HG03457 (cell line): ENCODE measurements around the gene CRYBG3.
A peak's percentile ranks its signal among the peaks of the same experiment; 100 is the strongest.
"Not testable (repeated sequence)": the region's sequence is repeated elsewhere in the genome, so short reads cannot be mapped to it uniquely, and the experiment has no call there.

Experiments
- ATAC-seq: cut with Tn5 transposase; IDR thresholded peaks from one replicate; pipeline ENCODE4 v1.9.1; 2021; ENCODE audit warnings: moderate number of reproducible peaks; ENCODE audit not compliant: unreplicated experiment

CRYBG3 gene

DNA sequence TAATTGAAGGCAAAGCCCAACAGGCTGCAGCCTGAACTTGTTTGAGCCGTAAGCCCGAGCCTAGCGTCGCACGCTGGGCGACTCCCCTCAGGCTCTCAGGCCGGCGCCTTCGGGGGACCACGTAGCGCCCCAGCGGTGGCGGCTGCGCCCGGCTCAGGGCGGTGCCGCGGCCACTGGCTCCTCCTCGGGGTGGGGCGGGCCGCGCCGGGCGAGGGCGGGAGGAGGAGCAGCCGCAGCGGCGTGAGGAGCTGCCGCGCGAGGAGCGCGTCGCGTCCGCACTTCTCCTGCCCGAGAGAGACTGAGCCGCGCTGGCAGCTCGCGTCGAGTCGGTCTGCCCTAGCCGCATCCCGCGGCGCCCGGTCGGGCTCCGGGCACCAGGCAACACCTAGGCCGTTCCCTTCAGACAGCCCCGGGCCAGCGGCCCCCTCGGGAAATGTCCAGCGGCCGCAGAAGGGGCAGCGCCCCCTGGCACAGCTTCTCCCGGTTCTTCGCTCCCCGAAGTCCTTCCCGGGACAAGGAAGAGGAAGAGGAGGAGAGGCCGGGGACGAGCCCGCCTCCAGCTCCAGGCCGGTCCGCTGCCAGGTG lies at the start of gene CRYBG3:
Gene CRYBG3 (plus strand): TSS at position 238 of the 585 bp plus-strand sequence. CDS start 196 bp downstream, at position 434.
- peak; percentile 99 for ATAC-seq

DNA sequence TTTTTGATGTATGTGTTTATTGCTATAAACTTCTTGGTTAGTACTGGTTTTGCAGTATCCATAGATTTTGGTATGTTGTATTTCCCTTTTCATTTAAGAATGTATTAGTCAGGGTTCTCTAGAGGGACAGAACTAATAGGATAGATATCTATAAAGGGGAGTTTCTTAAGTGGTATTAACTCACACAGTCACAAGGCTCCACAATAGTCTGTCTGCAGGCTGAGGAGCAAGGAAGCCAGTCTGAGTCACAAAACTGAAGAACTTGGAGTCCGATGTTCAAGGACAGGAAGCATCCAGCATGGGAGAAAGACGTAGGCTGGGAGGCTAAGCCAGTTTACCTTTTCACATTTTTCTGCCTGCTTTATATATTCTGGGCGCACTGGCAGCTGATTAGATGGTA lies 48.9 kb upstream of the CRYBG3 start:
- ATAC-seq, result no peak

DNA sequence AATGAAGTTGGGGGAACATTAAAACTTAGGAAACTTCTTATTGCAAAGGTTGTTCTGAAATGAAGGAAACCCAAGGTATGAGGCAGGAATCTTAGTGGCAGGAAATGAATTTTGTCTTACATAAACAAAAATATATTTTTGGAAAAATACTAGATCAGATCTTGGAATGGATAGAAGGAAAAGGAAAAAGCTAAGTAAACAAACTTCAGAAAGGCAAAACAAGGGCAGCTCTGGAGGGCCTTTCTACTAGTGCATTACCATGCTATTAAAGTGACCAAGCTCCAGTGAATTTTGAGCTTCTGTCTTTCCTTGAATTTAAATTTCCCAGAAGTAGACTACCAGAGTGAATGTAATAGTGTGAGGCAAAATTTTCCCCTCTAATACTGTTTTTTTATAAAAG lies 43.7 kb upstream of the CRYBG3 start:
- no peak for ATAC-seq

DNA sequence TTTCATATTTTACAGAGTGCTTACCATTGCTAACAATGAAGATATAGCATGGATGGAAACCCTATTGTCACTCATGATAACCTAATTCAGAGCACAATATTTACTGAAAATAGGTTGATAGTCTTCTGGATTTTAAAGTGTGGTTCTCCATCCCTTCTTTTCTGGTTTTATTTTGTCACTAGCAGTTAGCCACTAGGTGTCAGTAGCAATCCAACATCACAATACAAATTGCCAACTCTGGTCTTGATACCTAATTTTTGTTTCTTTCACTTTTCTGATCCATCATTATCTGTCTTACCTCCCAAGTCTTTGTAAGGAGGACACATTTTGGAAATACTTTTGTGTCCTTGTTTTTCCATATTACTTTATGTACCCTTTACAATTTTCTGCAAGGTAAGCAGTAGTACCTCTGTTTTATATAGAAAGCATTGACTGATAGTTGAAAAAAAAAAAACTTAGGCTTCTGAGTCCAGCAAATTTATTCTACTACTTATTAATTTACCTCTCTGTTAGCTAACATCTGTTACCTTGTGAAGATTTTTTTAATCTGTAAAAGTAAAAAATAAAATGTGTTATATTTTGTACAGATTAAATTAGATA lies 28.3 kb upstream of the CRYBG3 start:
- peak; percentile 53 for ATAC-seq

DNA sequence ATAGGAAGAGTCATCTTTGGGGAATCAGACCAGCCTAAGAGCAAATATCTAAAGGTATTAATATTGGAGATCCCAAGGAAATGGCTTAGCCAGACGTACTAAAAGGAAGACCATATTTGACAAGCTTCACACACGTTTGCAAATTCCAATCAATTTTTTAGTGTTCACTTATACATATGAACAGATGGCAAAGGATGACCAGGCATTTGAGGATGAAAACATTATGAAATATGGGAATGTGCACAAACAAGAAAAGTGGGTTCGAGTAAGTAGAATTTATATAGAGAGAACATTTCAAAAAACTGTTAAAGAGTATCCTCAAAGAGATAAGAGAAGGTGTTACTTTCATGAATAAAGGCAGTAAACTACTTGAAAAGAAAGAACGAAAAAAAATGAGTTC lies 25.9 kb upstream of the CRYBG3 start:
- no peak for ATAC-seq

DNA sequence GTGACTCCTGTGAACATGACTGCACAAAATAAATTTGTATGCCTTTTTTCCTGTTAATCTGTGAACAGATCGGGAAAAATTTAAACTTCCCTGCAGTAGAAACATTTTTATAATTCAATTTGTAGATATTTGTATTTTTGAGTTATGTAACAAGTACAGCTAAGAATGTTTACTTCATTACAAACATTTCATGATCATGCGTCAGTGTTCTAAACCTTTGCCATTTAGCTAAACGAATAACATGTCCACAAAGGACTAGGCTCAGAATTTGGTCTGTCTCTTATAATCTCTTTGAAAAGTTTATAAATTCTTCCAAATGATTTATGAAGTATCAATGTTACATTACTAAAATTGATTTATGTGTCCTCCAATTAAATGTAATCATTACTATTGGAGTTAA lies 17.3 kb upstream of the CRYBG3 start:
- ATAC-seq, result no peak

DNA sequence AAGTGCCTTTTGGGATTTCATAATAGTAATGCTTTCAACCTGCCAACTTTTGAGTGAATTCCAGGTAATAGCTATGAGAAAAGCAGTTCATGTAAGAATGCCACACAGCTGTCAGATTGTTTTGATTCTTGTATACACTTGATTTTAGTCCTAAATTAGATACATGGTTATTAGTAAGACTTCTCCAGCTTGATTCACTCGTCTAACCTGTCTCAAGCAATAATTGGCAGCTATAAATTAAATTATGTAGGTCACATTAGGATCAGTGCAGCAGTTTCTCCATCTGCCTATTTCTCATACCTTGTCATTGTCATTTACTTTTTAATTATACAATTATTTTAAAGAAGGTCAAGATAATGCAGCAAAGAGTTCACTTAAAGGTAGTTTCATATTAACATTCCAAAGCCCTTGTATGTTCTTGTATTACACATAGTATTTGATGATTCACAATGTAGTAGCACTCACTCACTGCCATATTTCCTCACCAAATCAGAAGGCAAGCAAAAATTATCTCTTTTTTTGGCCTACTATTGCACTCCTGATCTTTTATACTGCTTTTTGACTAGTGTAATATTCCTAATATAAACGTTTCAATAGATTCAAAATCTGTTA lies 10.9 kb upstream of the CRYBG3 start:
- no peak for ATAC-seq

DNA sequence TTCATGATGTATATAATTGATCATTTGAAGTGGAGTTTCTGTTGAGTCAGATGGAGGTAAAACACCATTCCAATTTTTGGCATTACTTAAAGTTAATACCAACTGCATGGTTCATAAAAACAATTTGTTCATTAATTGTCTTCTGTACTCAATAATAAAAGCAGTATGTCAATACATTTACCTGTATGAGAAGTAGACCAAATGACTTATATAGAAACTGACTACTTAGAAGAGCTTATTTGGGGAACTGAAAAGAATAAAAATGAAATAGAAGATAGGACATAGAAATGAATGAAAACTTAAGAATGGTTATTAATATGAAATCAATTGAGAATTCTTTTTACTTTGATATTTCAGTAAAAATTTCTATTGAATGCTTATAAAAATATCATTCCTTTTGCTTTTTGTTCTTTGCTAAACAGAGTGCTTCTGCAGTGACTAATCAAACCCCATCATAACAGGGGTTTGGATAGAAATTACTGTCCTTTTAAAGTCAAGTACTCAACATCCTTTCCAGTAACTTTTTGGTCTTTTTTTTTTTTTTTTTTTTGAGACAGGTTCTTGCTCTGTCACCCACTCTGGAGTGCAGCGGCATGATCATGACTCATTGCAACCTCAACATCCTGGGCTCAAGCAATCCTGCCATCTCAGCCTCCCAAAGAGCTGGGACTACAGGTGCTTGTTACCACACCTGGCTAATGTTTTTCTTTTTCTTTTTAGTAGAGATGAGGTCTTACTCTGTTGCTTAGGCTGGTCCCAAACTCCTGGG lies 6.5 kb upstream of the CRYBG3 start:
- ATAC-seq, result no peak

DNA sequence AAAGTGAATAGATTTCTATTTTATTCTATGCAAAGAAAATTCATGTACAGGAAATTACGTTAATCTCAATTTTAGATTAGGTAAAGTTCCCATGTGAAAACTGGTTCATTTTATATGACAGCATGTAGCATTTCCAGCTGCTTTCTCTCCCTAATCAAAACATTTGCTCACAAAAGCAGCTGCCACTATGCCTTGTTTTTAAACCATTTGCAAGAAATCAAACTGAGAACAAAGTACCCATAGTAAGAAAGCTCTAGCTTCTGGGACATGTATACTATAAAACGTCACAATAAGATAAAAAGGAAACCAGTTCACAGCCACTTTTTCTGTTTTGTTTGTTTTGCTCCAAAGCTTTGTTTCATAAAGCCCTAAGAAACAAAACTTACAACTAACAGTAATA lies 5.0 kb upstream of the CRYBG3 start:
- ATAC-seq, result no peak

DNA sequence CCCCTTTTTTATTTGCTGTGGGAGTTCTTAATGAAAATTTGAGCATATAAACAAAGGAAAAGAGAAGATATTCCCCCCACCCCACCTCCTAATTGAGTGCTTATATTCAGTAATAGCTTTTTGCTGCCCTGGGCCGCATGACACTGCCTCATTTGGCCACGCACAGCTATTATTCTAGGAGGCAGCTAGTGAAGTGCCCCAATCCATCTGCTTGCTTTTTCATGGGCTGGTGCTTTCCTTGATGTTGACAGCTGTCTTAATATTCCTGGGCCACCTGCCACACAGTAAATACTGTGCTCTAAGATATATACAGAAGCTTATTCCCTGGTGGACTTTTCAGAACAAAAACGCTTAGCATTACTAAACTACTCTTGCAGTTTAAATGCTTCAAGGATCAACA lies 3.8 kb upstream of the CRYBG3 start:
- ATAC-seq, result no peak

DNA sequence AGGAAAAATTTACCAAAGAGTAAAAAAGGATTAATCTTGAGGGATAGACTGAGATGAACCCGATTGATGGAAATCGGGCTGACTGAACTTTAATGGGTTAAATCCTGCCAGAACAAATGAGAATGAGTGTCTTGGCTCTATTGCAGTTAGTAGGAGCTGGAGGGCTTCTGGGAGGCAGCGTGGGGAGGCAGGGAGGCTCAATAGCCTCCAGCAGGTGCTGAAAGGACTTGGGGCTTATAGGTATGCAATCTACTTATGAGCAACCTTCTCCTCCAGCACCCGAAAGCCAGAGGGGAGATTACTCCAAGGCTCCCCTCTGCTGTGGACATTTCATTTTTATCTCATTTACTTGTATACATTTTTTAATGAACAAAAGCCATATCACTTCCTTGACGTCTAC lies 1.0 kb upstream of the CRYBG3 start:
- no peak for ATAC-seq

DNA sequence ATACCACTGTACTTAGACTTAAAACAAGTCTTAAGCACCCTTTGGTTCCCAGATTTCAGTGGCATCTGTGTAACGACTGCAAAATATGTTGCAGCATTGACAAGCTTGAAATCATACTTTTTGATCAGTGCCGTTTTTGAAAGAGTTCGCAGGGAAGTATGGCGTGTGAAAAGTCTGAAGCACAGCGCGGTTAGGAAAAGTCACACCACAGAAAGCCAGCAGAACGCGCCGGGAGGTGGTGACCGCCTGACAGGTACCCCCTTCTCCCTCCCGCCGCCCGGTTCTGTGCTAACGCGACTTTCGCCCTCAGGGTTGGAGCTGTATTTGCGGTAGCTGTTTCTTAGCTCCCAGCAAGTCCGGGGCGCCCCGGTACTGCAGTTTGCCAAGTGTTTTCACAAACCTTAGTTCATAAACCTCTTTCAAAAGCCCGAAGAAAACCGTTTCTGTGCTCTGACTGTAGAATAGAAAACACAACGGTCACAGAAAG lies 481 bp upstream of the CRYBG3 start:
- ATAC-seq, result peak; percentile 47

DNA sequence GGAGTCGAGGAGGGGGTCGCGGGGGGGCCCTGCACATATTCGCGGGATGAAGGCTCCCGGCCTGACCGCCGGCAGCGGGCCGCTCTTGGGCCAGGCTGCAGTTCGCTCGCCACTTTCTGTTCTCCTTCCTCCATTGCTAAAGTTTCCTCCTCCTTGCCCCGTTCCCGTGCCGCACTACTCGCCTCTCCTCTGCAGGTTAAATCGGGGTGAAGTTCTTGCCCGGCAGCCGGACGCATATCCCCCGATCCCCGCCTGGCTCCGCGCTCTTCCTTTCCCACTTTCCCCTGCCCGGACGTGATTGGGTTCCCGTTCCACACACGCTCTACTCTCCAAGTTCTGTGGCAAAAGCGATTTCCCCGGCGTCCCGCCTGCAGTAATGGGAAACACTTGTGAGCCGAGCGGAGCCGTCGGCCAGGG lies 556 bp downstream of the CRYBG3 start:
- peak; percentile 10 for ATAC-seq

DNA sequence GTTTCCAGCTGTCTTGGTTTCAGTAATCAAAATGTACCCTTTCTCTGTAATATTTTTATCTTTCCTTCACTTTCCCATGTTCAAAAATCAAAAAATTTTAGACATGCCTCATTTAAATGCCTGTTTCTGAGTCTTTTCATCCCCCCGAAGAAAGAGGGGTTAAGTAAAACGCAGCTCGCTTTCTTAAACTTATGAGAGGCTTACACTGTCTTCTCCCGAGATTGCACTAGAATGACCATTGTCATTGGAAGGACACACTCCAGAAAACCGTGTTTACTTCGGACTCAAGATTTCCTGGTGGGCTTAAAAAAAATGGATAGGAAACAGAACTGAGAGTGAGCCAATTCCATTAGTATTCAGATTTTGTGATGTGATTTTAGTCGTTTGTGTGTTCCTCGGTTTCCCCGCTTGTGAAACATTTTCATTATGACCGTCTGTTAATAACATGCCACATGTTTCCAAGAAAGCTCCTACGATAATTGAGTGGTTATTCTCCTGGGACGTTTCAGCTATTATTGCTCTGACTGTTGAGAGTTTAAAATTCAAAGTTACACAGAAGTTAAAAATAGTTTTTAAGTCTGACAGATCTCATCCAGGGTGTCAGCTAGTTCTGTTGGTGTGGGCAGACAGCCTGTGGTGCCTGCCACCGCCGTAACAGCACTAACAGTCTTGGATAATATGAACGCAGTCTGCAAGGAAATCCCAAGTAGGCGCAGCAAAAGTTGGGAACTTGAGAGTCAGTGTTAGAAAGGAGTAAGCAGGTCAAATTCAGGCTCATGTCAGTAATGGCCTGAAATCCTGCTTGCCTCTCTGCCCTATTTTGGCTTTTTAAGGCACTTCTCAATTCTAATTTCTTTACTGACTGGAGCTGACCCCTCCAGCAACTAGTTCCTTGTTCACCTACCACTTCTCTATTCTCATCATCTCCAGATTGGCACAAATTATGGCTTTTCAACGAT lies 1.5 kb downstream of the CRYBG3 start:
- no peak for ATAC-seq

DNA sequence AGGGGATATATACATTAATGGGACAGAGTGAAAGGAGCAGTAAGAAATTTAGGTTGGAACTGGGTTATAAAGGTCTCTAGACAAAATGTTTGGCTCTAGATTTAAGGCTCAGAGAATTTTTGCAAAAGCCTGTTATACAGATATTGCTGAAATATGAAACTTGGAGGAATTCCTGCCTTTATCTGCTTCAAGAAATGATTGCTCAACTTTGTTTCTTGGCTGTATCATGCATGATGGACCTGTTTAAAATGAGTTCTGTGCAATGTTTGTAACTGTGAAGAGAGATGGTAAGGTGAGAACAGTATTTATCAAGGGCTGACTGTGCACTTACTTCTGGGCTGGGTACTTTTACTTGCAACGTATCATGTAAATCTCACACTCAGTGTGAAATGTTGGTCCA lies 3.3 kb downstream of the CRYBG3 start:
- ATAC-seq, result no peak

DNA sequence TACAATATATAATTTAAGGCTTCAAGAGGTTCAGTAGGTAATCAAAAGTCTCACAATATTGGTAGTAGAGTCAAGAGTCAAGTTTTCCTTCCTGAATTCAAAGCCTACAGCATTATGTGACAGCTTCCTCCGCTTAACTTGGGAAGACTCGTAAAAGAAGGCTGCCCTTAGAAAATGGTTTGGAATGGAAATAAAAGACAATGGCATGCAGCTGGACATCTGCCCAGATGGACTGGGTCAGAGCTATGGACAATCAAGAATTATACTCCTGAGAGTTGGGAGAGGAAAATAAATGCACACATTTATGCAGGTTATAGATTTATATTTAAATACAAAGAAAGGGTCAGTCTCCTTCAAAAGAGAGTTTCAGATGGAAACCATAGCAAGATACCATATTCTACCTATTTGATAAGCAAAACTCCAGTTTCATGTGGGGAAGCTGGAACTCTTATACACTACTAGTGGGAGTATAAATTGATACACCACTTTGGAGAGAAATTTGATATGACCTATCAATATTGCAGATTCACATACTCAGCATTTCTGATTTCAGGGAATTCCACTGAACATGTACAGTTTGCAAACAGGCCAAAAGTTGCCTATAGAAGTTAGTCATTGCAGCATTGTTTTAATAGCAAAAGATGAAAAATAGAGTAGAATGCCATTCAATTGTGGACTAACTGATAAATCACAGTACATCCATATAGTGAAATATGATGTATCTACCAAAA lies 6.1 kb downstream of the CRYBG3 start:
- no peak for ATAC-seq

DNA sequence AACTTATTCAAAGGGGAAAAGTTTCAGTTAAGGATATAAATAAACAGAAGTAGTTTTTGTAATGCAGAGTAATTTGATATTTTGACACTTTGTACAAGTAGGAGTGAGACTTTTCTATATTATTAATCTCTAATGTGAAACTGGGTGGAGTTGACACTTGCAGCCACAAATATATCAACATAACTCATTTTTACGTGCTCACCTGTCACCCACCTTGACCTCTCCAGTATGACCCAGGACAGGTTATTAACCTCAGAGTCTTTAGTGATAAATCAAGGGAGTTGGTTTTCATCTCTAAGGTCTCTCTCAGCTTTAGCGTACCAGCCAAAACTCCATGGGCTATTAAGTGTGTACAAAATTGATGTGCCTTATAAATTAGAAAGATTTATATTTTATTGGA lies 7.4 kb downstream of the CRYBG3 start:
- no peak for ATAC-seq

DNA sequence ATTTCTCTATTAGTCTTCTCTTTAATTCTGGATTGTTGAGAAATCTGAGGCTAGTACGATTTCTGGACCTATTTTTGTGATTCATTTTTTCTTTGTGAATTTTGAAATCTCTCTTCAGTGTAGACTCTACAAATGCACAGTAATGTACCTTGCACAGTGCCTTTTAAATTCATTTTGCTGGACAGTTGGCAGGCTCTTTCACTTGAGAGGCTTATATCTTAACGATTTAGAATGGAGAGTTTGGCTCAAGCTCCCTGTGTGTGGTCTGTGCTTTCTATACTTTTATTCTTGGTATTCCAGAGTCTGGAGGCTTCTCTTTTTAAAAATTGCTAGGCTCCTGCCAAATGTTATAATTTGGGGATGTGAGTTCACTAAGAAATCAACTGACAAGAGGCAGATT lies 8.8 kb downstream of the CRYBG3 start:
- no peak for ATAC-seq

DNA sequence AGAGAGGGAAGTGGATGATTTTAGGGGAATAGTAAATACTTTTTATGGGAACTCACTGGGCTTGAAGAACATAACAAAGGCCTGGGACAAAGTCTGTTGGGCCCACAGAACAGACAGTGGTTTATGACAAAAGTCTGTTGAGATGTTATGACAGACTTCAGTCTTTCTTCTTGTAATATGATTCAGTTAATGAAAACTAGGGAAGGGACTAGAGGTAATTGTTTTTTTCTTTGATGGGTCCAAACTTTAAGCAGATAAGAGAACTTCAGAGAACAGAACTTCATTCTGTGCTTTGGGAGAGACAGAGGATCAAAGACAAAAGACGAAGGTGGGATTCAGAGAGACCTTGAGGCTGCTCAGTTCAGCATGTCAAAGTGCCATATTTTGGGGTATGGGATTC lies 9.3 kb downstream of the CRYBG3 start:
- ATAC-seq, result no peak

DNA sequence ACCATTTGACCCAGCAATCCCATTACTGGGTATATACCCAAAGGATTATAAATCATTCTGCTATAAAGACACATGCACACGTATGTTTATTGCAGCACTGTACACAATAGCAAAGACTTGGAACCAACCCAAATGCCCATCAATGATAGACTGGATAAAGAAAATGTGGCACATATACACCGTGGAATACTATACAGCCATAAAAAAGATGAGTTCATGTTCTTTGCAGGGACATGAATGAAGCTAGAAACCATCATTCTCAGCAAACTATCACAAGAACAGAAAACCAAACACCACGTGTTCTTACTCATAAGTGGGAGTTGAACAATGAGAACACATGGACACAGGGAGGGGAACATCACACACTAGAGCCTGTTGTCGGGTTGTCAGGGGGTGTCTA lies 11.4 kb downstream of the CRYBG3 start:
- ATAC-seq, result not testable (repeated sequence)
